Liver (tissue), 3 donors: ENCODE results near the gene KIF26B.

Experiments
- CTCF ChIP-seq: fragments of 150-350 bp; IDR thresholded peaks from 2 replicates; pipeline ENCODE4 v1.5.1; 2017; ENCODE audit warnings: improper control_type of control experiment, low read depth, low read length; ENCODE audit not compliant: missing input control
- EGR1 ChIP-seq, 2 donors: IDR thresholded peaks; 2 replicates each; pipeline ENCODE4 v1.6.1; 2016 to 2018; ENCODE audit warnings: antibody characterized with exemption in 2 of 2, low read depth in 2 of 2
- GABPA ChIP-seq, 2 donors: IDR thresholded peaks in 1 of 2; conservative IDR thresholded peaks in 1 of 2; 2 replicates each; pipeline ENCODE4 v1.6.1; 2016; ENCODE audit warnings: antibody characterized with exemption in 2 of 2, mild to moderate bottlenecking in 1 of 2, moderate library complexity in 1 of 2
- MAX ChIP-seq: IDR thresholded peaks from 2 replicates; pipeline ENCODE4 v1.6.1; 2016; ENCODE audit warnings: antibody characterized with exemption
- TAF1 ChIP-seq: conservative IDR thresholded peaks from 2 replicates; pipeline ENCODE4 v1.6.1; 2016; ENCODE audit warnings: antibody characterized with exemption, mild to moderate bottlenecking
- donor health status: healthy.
- donor health status: healthy.

- TF ChIP-seq CTCF (no peak), MAX (no peak), GABPA (IDR thresholded peaks at IDR 0.05 in 1 of 2, conservative IDR thresholded peaks at IDR 0.05 in 1 of 2) (no peak), EGR1 (IDR thresholded peaks at IDR 0.05; ENCODE audit: low read depth in 2 of 2) (no peak), TAF1 (no peak)
Observed at GRCh38 chr1:245683676-245684075, 528.9 kb downstream of the KIF26B start.
